ENCODE results near the gene HOXD9.

DNA sequence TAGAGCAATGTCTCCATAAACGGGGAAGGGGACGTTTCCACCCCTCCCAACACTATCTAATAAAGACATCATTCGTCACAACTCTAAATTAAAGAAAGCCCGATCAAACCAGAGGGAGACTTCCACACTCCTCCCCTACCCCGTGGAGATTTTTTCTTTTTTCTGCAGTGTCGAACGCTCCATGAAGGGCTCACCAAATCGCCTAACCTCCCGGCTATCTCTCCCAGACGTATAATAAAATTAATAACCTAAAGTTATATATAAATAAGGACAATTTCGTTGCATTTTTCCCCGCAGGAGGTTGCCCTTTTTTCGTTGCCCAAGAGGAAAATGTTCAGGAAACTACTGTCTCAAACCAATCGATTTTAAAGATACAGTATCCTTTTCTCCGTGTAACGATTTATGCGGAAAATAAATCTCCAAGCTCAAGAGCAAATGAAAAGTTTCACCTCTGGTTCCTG is 41.1 kb upstream of the HOXD9 start:
- TF ChIP-seq, protein P1, sequence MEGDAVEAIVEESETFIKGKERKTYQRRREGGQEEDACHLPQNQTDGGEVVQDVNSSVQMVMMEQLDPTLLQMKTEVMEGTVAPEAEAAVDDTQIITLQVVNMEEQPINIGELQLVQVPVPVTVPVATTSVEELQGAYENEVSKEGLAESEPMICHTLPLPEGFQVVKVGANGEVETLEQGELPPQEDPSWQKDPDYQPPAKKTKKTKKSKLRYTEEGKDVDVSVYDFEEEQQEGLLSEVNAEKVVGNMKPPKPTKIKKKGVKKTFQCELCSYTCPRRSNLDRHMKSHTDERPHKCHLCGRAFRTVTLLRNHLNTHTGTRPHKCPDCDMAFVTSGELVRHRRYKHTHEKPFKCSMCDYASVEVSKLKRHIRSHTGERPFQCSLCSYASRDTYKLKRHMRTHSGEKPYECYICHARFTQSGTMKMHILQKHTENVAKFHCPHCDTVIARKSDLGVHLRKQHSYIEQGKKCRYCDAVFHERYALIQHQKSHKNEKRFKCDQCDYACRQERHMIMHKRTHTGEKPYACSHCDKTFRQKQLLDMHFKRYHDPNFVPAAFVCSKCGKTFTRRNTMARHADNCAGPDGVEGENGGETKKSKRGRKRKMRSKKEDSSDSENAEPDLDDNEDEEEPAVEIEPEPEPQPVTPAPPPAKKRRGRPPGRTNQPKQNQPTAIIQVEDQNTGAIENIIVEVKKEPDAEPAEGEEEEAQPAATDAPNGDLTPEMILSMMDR (IDR thresholded peaks at IDR 0.05): no peak
- no peak for TF ChIP-seq POLR2A (IDR thresholded peaks at IDR 0.05)

All from testis (tissue), 2 donors.